HL-60 (cell line): Measurements from ENCODE around the gene DLG1.

Experiments used
- DNase-seq, 2 experiments: peaks; one replicate each; pipeline ENCODE4 v3.0.0-alpha.2; 2010 to 2020; ENCODE audit warnings: low read depth in 1 of 2, low spot score in 1 of 2
- H3K27ac ChIP-seq: fragments of 250-450 bp; sonication (Bioruptor Pico); replicated peaks from 2 replicates; pipeline ENCODE4 v1.5.1; 2020; ENCODE audit warnings: mild to moderate bottlenecking, moderate library complexity
- H3K27me3 ChIP-seq: fragments of 250-450 bp; sonication (Bioruptor Pico); 2 replicates; pipeline ENCODE4 v1.5.1; 2021; ENCODE audit warnings: mild to moderate bottlenecking, moderate library complexity; ENCODE audit not compliant: insufficient read depth, poor library complexity, severe bottlenecking
- H3K4me3 ChIP-seq: replicated peaks from 2 replicates; pipeline ENCODE4 v1.5.1; 2011; ENCODE audit warnings: mild to moderate bottlenecking, control low read depth, low read length; ENCODE audit not compliant: insufficient read depth
- CTCF ChIP-seq: IDR thresholded peaks from one replicate; pipeline ENCODE4 v1.5.1; 2011; ENCODE audit warnings: low read length, control low read depth, inconsistent platforms; ENCODE audit not compliant: insufficient read depth
- GABPA ChIP-seq: IDR thresholded peaks from 2 replicates; pipeline ENCODE4 v1.6.1; 2012; ENCODE audit warnings: low read depth
- POLR2AphosphoS5 ChIP-seq: IDR thresholded peaks from 2 replicates; pipeline ENCODE4 v1.6.1; 2012; ENCODE audit warnings: low read depth
- SPI1 ChIP-seq: IDR thresholded peaks from 2 replicates; pipeline ENCODE4 v1.6.1; 2012; ENCODE audit warnings: low read depth, mild to moderate bottlenecking, borderline replicate concordance
- TF ChIP-seq, protein P1 (sequence below): IDR thresholded peaks from 2 replicates; pipeline ENCODE4 v1.6.1; 2012; ENCODE audit warnings: low read depth; ENCODE audit not compliant: insufficient replicate concordance

The DLG1 gene

GRCh38 chr3:197023998-197024651 lies 274.3 kb downstream of the DLG1 start:
- TF ChIP-seq, protein P1, sequence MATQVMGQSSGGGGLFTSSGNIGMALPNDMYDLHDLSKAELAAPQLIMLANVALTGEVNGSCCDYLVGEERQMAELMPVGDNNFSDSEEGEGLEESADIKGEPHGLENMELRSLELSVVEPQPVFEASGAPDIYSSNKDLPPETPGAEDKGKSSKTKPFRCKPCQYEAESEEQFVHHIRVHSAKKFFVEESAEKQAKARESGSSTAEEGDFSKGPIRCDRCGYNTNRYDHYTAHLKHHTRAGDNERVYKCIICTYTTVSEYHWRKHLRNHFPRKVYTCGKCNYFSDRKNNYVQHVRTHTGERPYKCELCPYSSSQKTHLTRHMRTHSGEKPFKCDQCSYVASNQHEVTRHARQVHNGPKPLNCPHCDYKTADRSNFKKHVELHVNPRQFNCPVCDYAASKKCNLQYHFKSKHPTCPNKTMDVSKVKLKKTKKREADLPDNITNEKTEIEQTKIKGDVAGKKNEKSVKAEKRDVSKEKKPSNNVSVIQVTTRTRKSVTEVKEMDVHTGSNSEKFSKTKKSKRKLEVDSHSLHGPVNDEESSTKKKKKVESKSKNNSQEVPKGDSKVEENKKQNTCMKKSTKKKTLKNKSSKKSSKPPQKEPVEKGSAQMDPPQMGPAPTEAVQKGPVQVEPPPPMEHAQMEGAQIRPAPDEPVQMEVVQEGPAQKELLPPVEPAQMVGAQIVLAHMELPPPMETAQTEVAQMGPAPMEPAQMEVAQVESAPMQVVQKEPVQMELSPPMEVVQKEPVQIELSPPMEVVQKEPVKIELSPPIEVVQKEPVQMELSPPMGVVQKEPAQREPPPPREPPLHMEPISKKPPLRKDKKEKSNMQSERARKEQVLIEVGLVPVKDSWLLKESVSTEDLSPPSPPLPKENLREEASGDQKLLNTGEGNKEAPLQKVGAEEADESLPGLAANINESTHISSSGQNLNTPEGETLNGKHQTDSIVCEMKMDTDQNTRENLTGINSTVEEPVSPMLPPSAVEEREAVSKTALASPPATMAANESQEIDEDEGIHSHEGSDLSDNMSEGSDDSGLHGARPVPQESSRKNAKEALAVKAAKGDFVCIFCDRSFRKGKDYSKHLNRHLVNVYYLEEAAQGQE: no peak
- TF ChIP-seq POLR2AphosphoS5: no peak
- no peak for TF ChIP-seq GABPA
- no peak for TF ChIP-seq CTCF
- no peak for TF ChIP-seq SPI1
- H3K27ac ChIP-seq: no peak overlapping the region
- no peak for DNase-seq
- H3K4me3 ChIP-seq: no peak overlapping the region
- H3K27me3 ChIP-seq: peaks cover 7% of the 10 kb centered on the region

DNA sequence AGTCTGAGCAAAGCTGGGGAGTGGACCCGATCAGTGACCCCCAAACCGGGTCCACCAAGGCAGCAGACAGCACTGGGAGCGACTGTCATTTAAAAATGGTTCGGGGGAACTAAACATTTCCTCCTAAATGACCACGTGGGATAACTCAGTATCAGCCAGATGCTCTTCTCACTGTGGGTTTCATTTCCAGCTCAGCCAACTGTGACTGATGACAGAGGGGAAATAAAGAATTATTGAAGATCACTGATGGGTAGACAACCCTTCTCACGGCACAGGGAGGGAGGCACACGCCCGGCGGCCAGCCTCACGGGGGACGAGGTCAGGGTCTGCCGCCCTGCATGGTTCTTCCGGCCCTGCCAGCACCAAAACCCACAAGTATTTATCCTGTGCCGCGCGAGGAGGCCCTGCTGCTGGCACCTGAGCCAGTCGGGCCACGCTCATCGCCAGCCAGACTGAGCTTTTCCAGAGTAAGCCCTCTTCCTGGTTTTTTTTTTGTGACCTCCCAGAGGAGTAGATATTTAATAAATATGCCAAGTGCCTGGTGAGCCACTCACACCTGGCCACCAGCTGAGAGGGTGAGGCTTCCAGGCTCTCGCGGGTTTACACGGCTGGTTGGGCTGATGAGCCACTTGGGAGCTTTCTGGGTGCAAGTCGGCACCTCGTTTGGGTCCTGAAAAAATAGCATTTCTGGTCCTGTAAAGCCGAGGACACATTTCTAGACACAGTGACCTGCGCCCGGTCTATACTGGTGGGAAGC lies 275.0 kb downstream of the DLG1 start:
- no peak for DNase-seq

DNA sequence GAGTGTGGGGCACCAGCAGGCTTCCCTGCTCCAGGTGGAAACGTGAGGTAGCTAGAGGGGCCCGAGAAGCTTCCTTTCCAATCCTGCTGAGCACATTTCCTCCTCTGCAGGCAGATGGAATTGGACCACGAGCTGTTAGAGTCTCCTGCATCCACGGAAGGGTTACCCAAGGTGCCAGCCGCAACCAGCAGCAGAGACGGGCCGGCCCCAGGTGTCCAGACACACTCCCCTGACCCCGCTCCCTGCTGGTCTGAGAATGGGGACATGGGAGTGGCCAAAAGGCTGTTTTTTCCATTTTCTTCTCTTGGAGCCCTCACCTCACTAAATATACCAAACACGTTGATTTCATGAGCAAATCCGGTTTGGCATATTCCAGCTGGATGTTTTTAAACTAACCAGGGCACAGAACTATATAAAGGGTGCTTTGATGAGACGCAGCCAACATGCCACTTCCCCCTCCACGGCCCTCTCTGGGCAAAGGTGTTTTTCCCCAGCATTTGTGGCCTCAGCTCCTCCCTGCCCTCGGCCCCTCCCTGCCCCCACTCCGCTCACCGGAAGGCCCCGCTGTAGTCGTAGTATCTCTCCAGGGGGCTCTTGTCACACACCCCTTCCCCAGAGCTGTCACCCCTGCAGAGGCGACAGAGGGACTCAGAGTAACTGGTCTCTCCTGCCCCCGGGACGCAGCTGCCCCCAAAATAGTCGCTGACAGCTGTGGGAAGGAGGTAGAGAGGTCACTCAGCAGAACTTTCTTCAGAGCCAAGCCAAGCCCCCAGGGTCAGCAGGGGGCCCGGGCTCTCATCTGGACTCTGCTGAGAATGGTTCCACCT lies 275.8 kb downstream of the DLG1 start:
- TF ChIP-seq CTCF (no peak), GABPA (no peak), POLR2AphosphoS5 (no peak), SPI1 (no peak)
- TF ChIP-seq, protein P1: no peak
- no peak overlapping the region for H3K4me3 ChIP-seq
- DNase-seq: no peak
- peaks cover 5% of the 10 kb centered on the region for H3K27me3 ChIP-seq
- H3K27ac ChIP-seq: no peak overlapping the region

More for the DNA sequence above, 275.0 kb downstream of the DLG1 start:
- TF ChIP-seq, protein P1: no peak
- no peak for TF ChIP-seq POLR2AphosphoS5
- no peak overlapping the region for H3K4me3 ChIP-seq
- no peak overlapping the region for H3K27ac ChIP-seq
- peaks cover 5% of the 10 kb centered on the region for H3K27me3 ChIP-seq
